Gastroesophageal sphincter (tissue), 4 donors: ENCODE results near the gene VSNL1. TPM values are rescaled to one million over a fixed set of nuclear protein-coding genes. Genes with fewer than 3 reads are reported as not detected.

Experiments
- ATAC-seq: fragments of 150-250 bp; one replicate; pipeline ENCODE4 v1.9.1; 2016; ENCODE audit warnings: mild to moderate bottlenecking, moderate library complexity
- H3K27ac ChIP-seq, 4 donors: fragments of 200-600 bp; sonication (generic) in 3 of 4; 1 replicate in 3 of 4; 2 replicates in 1 of 4; pipeline ENCODE4 v1.5.1; 2016 to 2019
- H3K27me3 ChIP-seq: fragments of 200-600 bp; sonication (generic); one replicate; pipeline ENCODE4 v1.5.1; 2019
- H3K36me3 ChIP-seq, 2 donors: fragments of 200-600 bp; sonication (generic); one replicate each; pipeline ENCODE4 v1.5.1; 2019; ENCODE audit warnings: control low read depth in 1 of 2
- H3K4me1 ChIP-seq, 3 donors: fragments of 200-600 bp; sonication (generic); 1 replicate in 2 of 3; 2 replicates in 1 of 3; pipeline ENCODE4 v1.5.1; 2016 to 2019; ENCODE audit warnings: control low read depth in 2 of 3
- H3K4me3 ChIP-seq, 2 donors: fragments of 200-600 bp; sonication (generic); one replicate each; pipeline ENCODE4 v1.5.1; 2019; ENCODE audit warnings: mild to moderate bottlenecking in 1 of 2, moderate library complexity in 1 of 2
- H3K9me3 ChIP-seq, 3 donors: fragments of 200-600 bp; sonication (generic); one replicate each; pipeline ENCODE4 v1.5.1; 2017 to 2019; ENCODE audit warnings: control low read depth in 2 of 3
- EP300 ChIP-seq: sonication (generic); formaldehyde crosslinking; IDR thresholded peaks from one replicate; pipeline ENCODE4 v1.6.1; 2017; ENCODE audit warnings: antibody characterized with exemption, mild to moderate bottlenecking
- POLR2A ChIP-seq, 2 donors: fragments of 450-650 bp; IDR thresholded peaks; one replicate each; pipeline ENCODE4 v1.6.1; 2017; ENCODE audit warnings: antibody characterized with exemption in 2 of 2, mild to moderate bottlenecking in 2 of 2, moderate library complexity in 1 of 2
- POLR2AphosphoS5 ChIP-seq: sonication (generic); formaldehyde crosslinking; IDR thresholded peaks from one replicate; pipeline ENCODE4 v1.6.1; 2017; ENCODE audit warnings: antibody characterized with exemption
- WGBS, 2 donors: methylation state at CpG; one replicate each; pipeline ENCODE4 v1.1.5; 2018; ENCODE audit warnings: low coverage in 1 of 2; 5-methylcytosine and 5-hydroxymethylcytosine counted together
- total RNA-seq, 4 donors: library from RNA; depleted of rRNA; stranded (reverse); fragments of >200 nt; gene quantifications; one replicate each; pipeline ENCODE4 v1.1.0, GENCODE V29; 2016
- TF ChIP-seq, protein P1 (sequence below), 4 experiments: fragments of 200-600 bp in 2 of 4; fragments of 450-650 bp in 2 of 4; sonication (generic) in 1 of 4; IDR thresholded peaks; one replicate each; pipeline ENCODE4 v1.5.1; 2017 to 2019; ENCODE audit warnings: antibody characterized with exemption in 4 of 4, mild to moderate bottlenecking in 2 of 4, moderate library complexity in 2 of 4

Gene VSNL1
- total RNA-seq, 4 donors from 2014 or later, result 0.40 to 5.2 (median 0.76) TPM

DNA sequence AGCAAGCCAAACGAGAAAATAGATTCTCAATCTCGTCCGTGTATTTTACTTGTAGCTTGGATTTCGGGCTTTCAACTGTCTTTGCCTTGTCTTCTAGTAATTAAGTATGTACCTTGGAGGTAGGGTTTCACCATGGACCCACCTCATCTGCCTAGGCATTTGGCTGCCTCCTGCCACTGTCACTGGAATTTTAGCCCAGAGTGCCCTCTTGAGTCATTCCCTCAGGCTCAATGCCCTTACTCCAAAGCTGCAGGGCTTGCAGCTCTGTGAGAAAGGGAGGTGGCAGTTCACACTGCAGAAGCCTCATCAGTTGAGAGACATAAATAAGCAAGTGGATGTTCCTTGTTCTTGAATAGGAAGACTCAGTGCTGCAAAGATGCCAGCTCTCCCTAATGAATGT, 89.6 kb downstream of the VSNL1 start:
- WGBS, 2 donors, result 90 to 91% methylated on average over 4 of the region's 4 CpGs
- no peak for ATAC-seq
- Histone ChIP-seq H3K27me3 (no peaks in the 10 kb centered on the region), H3K4me3 (no peak overlapping the region), H3K4me1 (no peaks in the 10 kb centered on the region), H3K9me3 (no peaks in the 10 kb centered on the region), H3K27ac (no peak overlapping the region), H3K36me3 (no peaks in the 10 kb centered on the region)
- TF ChIP-seq POLR2A (IDR thresholded peaks at IDR 0.05) (no peak), EP300 (no peak), POLR2AphosphoS5 (no peak)
- TF ChIP-seq, protein P1, sequence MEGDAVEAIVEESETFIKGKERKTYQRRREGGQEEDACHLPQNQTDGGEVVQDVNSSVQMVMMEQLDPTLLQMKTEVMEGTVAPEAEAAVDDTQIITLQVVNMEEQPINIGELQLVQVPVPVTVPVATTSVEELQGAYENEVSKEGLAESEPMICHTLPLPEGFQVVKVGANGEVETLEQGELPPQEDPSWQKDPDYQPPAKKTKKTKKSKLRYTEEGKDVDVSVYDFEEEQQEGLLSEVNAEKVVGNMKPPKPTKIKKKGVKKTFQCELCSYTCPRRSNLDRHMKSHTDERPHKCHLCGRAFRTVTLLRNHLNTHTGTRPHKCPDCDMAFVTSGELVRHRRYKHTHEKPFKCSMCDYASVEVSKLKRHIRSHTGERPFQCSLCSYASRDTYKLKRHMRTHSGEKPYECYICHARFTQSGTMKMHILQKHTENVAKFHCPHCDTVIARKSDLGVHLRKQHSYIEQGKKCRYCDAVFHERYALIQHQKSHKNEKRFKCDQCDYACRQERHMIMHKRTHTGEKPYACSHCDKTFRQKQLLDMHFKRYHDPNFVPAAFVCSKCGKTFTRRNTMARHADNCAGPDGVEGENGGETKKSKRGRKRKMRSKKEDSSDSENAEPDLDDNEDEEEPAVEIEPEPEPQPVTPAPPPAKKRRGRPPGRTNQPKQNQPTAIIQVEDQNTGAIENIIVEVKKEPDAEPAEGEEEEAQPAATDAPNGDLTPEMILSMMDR (IDR thresholded peaks at IDR 0.05), result no peak

DNA sequence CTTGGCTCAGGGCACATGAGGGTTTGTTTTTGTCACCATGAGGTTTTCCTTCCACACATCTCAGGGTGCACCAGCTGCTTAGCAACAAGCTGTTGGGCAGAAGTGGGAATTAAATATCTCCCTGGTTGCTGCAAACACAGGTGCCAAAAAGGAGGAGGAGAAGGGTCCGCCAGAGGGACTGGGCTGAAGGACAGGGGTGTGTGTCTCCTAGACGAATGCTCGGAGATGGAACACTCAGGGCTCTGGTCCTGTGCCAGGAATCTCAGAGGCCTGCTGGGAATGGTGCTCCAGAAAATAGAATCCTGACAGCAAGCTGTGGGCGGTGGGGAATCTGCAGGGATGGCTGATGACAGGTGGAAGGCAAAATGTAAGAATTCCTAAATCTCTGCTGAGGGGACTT, 94.5 kb downstream of the VSNL1 start:
- H3K4me3 ChIP-seq, result no peak overlapping the region
- H3K27ac ChIP-seq, result no peak overlapping the region
- H3K36me3 ChIP-seq, result no peaks in the 10 kb centered on the region
- TF ChIP-seq, protein P1 (IDR thresholded peaks at IDR 0.05), result no peak
- TF ChIP-seq EP300, result no peak
- no peak for TF ChIP-seq POLR2A (IDR thresholded peaks at IDR 0.05)
- no peak for TF ChIP-seq POLR2AphosphoS5
- H3K4me1 ChIP-seq, result no peaks in the 10 kb centered on the region
- no peak for ATAC-seq
- no peaks in the 10 kb centered on the region for H3K27me3 ChIP-seq
- 60% methylated on average over 1 of the region's 4 CpGs; no CpG with 5 or more reads in 1 of the 2 donors for WGBS, 2 donors
- H3K9me3 ChIP-seq, result no peaks in the 10 kb centered on the region

DNA sequence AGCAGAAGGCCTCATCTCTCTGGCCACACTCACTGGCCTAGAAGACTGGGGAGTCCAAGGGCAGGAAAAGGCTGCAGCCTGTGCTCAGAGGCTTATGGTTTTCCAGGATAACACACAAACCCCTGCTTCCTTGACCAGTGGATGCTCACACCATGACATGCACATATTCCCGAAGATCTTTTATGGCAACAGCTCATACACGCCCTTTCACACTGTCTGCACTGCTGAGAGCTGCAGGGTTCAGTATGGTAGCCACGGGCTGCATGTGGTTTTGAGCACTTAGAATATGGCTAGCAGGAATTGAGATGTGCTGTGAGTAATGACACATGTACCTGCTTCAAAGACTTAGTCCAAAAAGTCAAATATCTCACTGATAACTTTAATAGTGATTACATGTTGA, 95.8 kb downstream of the VSNL1 start:
- H3K9me3 ChIP-seq, result no peaks in the 10 kb centered on the region
- WGBS, 2 donors, result 90% methylated on average over 3 of the region's 3 CpGs; no CpG with 5 or more reads in 1 of the 2 donors
- no peaks in the 10 kb centered on the region for H3K4me1 ChIP-seq
- no peaks in the 10 kb centered on the region for H3K27me3 ChIP-seq
- H3K36me3 ChIP-seq, result no peaks in the 10 kb centered on the region
- no peak for ATAC-seq
- H3K4me3 ChIP-seq, result no peak overlapping the region
- no peak overlapping the region for H3K27ac ChIP-seq
- TF ChIP-seq EP300 (no peak), POLR2A (IDR thresholded peaks at IDR 0.05) (no peak), POLR2AphosphoS5 (no peak)

DNA sequence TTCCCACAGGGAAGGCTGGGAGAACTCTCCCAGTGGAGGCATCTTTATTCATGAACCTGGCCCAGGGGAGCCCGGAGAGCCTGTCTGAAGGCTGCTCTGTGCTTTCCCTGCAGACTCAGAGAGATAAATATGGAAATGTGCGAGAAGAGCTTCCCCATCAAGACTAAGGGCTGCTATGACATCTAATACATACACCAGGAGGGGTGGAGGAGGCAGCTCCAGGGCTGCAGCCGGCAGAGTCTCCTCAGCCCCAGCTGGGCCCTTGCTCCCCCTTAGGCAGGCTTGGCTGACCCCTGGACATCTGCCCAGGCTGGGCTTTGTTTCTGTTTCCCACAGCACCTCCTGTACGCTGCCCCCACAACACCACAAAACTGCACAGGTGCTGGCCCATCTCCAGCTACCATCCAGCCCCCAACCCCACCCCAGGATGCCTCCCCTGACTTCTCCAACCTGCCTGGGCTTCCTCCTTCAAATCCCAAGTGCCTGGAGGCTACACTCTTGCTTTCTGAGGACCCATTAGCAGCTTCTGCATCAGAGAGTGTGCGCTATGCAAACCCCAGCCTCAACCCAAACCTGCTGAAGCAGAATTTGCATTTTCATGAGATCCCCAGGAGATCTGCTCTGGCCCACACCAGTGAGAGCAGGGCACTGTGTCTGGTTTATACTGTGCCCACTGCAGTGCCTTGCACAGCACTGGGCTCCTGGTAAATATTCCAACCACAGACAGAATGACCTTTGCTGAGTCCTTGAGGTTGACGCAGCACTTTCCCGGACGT, 96.8 kb downstream of the VSNL1 start:
- WGBS, 2 donors, result 44% methylated on average over 2 of the region's 8 CpGs; no CpG with 5 or more reads in 1 of the 2 donors
- Histone ChIP-seq H3K9me3 (no peaks in the 10 kb centered on the region), H3K36me3 (no peaks in the 10 kb centered on the region), H3K27ac (no peak overlapping the region), H3K27me3 (no peaks in the 10 kb centered on the region), H3K4me1 (no peaks in the 10 kb centered on the region), H3K4me3 (no peak overlapping the region)
- TF ChIP-seq, protein P1 (IDR thresholded peaks at IDR 0.05), result no peak
- ATAC-seq, result no peak

DNA sequence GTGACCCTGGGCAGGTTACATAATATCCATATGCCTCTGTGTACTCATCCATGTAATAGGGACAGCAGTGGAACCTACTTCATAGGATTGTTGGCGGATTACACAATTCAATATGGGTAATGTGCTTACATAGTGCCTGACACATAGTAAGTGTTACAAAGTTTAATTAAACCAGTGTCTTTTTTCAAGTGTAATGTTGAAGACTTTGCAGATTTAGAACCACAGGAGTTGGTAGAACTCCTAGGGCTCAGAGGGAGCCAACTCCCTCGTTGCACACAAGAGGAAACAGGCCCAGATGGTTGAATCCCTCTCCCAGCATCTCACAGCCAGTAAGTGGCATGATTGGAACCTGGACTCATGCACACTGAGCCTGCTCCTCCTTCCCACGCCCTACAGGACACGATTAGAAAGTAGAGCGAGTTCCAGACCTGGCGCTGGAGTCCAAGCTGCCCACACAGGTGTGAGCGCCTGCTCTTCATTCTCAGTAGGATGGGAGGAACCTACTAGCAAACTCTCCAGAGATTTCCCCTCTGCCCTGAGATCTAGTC, 97.8 kb downstream of the VSNL1 start:
- 83 to 96% methylated on average over 4 to 6 of the region's 7 CpGs for WGBS, 2 donors
- H3K36me3 ChIP-seq, result no peaks in the 10 kb centered on the region
- TF ChIP-seq EP300 (no peak), POLR2A (IDR thresholded peaks at IDR 0.05) (no peak), POLR2AphosphoS5 (no peak)
- TF ChIP-seq, protein P1 (IDR thresholded peaks at IDR 0.05), result no peak
- no peaks in the 10 kb centered on the region for H3K27me3 ChIP-seq
- no peak overlapping the region for H3K27ac ChIP-seq
- peaks cover 0 to 7% (median under 1%) of the 10 kb centered on the region in 3 donors for H3K4me1 ChIP-seq
- H3K4me3 ChIP-seq, result no peak overlapping the region
- no peaks in the 10 kb centered on the region for H3K9me3 ChIP-seq
- no peak for ATAC-seq
